Thyroid gland (tissue), 4 donors: Measurements from ENCODE around the gene ZNF326. TPM values are rescaled to one million over a fixed set of nuclear protein-coding genes. Genes with fewer than 3 reads are reported as not detected.

Experiments
- DNase-seq, 2 donors: peaks; one replicate each; pipeline ENCODE4 v3.0.0-alpha.2; 2019
- H3K27ac ChIP-seq, 3 donors: fragments of 200-600 bp; sonication (generic); 1 replicate in 2 of 3; 2 replicates in 1 of 3; pipeline ENCODE4 v1.5.1; 2016 to 2019; ENCODE audit warnings: mild to moderate bottlenecking in 1 of 3, moderate library complexity in 1 of 3
- H3K27me3 ChIP-seq: fragments of 200-600 bp; sonication (generic); one replicate; pipeline ENCODE4 v1.5.1; 2019
- H3K36me3 ChIP-seq, 2 donors: fragments of 200-600 bp; sonication (generic); one replicate each; pipeline ENCODE4 v1.5.1; 2016 to 2019
- H3K4me1 ChIP-seq, 2 donors: fragments of 200-600 bp; sonication (generic); one replicate each; pipeline ENCODE4 v1.5.1; 2017 to 2019
- H3K4me3 ChIP-seq, 3 donors: fragments of 200-600 bp; sonication (generic); replicated peaks in 1 of 3; 1 replicate in 2 of 3; 2 replicates in 1 of 3; pipeline ENCODE4 v1.5.1; 2016; ENCODE audit warnings: mild to moderate bottlenecking in 1 of 3
- H3K9me3 ChIP-seq: fragments of 200-600 bp; sonication (generic); one replicate; pipeline ENCODE4 v1.5.1; 2017
- CTCF ChIP-seq, 6 experiments: fragments of 200-600 bp in 3 of 6; fragments of 450-650 bp in 3 of 6; sonication (generic) in 3 of 6; IDR thresholded peaks; one replicate each; pipeline ENCODE4 v1.5.1; 2016 to 2019; ENCODE audit warnings: antibody characterized with exemption in 6 of 6, mild to moderate bottlenecking in 2 of 6, inconsistent platforms in 1 of 6, moderate library complexity in 1 of 6
- POLR2A ChIP-seq, 2 donors: fragments of 450-650 bp; IDR thresholded peaks; one replicate each; pipeline ENCODE4 v1.6.1; 2017; ENCODE audit warnings: antibody characterized with exemption in 2 of 2, mild to moderate bottlenecking in 2 of 2, moderate library complexity in 1 of 2
- WGBS, 2 donors: methylation state at CpG; one replicate each; pipeline ENCODE4 v1.1.5; 2017; 5-methylcytosine and 5-hydroxymethylcytosine counted together
- intact Hi-C: fragments of 100-400 bp; cut with DNase I; formaldehyde crosslinking; loops from one replicate; pipeline ENCODE4 v1.15.1; 2023
- small RNA-seq: library from RNA; depleted of rRNA; stranded (forward); fragments of <200 nt; gene quantifications from one replicate; pipeline ENCODE3, GENCODE V24; 2016
- total RNA-seq, 4 donors: library from RNA; depleted of rRNA; stranded (reverse); fragments of >200 nt; gene quantifications; one replicate each; pipeline ENCODE4 v1.2.3, GENCODE V29; 2016

The ZNF326 gene
- total RNA-seq, 4 donors from 2014 or later: 19.5 to 34.2 (median 21.5) TPM

GRCh38 chr1:90083995-90084394, 89.1 kb downstream of the ZNF326 start:
- 91% methylated on average over 7 of the region's 7 CpGs for WGBS, 2 donors
- intact Hi-C loops: no loop called here
- Histone ChIP-seq H3K36me3 (no peaks in the 10 kb centered on the region), H3K27ac (no peak overlapping the region), H3K4me1 (no peaks in the 10 kb centered on the region), H3K9me3 (no peaks in the 10 kb centered on the region), H3K27me3 (no peaks in the 10 kb centered on the region), H3K4me3 (no peak overlapping the region)
- TF ChIP-seq CTCF (IDR thresholded peaks at IDR 0.05): no peak
- no peak for TF ChIP-seq POLR2A (IDR thresholded peaks at IDR 0.05)
- DNase-seq: no peak

Small RNA genes within 50 kb of the gene (small RNA-seq; reads per million reads assigned to genes)
- gene RN7SKP272: not detected

Other genes starting within 250 kb of the ZNF326 start
- 10 to 100 TPM; 21.1 to 46.7 (median 35.3) TPM for gene LRRC8D, start 174.1 kb upstream of the ZNF326 start, total RNA-seq